ENCODE results near the gene SLC34A3. TPM values are rescaled to one million over a fixed set of nuclear protein-coding genes. Genes with fewer than 3 reads are reported as not detected.

SLC34A3 gene
- total and polyA plus RNA-seq, 9 donors, result 0.15 to 0.46 TPM; not detected in 7

GRCh38 chr9:137235424-137236237 is 4.9 kb downstream of the SLC34A3 start:
- TF ChIP-seq CTCF (IDR thresholded peaks at IDR 0.05) (no peak), EP300 (IDR thresholded peaks at IDR 0.05) (no peak), POLR2A (IDR thresholded peaks at IDR 0.05) (no peak)
- Histone ChIP-seq H3K27ac (no peak overlapping the region), H3K4me3 (peak overlapping the region; percentile 25), H3K36me3 (no peaks in the 10 kb centered on the region), H3K4me1 (ENCODE audit: insufficient read depth) (peaks cover 11% of the 10 kb centered on the region), H3K27me3 (peaks cover 3% of the 10 kb centered on the region), H3K9me3 (no peaks in the 10 kb centered on the region)
- no peak for DNase-seq
- 40 to 55% (median 48%) methylated on average over 25 to 35 of the region's 35 CpGs for WGBS, 3 donors
- intact Hi-C loops (cut with DNase I), result loop anchor here in 1 of 4 donors (10.0 kb wide), 1 partner anchor 121 kb away; the partner anchor contains the start of gene DPP7

GRCh38 chr9:137236238-137236935 is 5.7 kb downstream of the SLC34A3 start:
- WGBS, 3 donors, result 7 to 8% (median 7%) methylated on average over 22 to 31 of the region's 31 CpGs
- intact Hi-C loops (cut with DNase I), result loop anchor here in 1 of 4 donors (10.0 kb wide), 1 partner anchor 122 kb away; the partner anchor contains the start of gene DPP7
- H3K9me3 ChIP-seq, result no peaks in the 10 kb centered on the region

GRCh38 chr9:137236936-137237421 is 6.3 kb downstream of the SLC34A3 start:
- TF ChIP-seq POLR2A (IDR thresholded peaks at IDR 0.05), result no peak
- no peak for TF ChIP-seq EP300 (IDR thresholded peaks at IDR 0.05)
- no peak for TF ChIP-seq CTCF (IDR thresholded peaks at IDR 0.05)
- Histone ChIP-seq H3K9me3 (no peaks in the 10 kb centered on the region), H3K27me3 (no peaks in the 10 kb centered on the region), H3K27ac (peak overlapping the region in 1 of 2 donors; percentile 32), H3K4me1 (ENCODE audit: insufficient read depth) (peaks cover 11% of the 10 kb centered on the region), H3K4me3 (no peak overlapping the region), H3K36me3 (no peaks in the 10 kb centered on the region)
- no peak for DNase-seq
- intact Hi-C loops (cut with DNase I), result loop anchor here in 1 of 4 donors (10.0 kb wide), 1 partner anchor 122 kb away; the partner anchor contains the start of gene DPP7
- 42 to 48% (median 46%) methylated on average over 11 of the region's 11 CpGs for WGBS, 3 donors

More at GRCh38 chr9:137236238-137236935, 5.7 kb downstream of the SLC34A3 start:
- Histone ChIP-seq H3K36me3 (no peaks in the 10 kb centered on the region), H3K27me3 (no peaks in the 10 kb centered on the region), H3K27ac (peak overlapping the region in 1 of 2 donors; percentile 32), H3K4me1 (ENCODE audit: insufficient read depth) (peaks cover 11% of the 10 kb centered on the region), H3K4me3 (peak overlapping the region; percentile 25)
- peak; percentile 88 to 92 (median 90) for DNase-seq
- TF ChIP-seq CTCF (IDR thresholded peaks at IDR 0.05), result peak; percentile 96 to 99 (median 99)
- no peak for TF ChIP-seq EP300 (IDR thresholded peaks at IDR 0.05)

Data from ovary (tissue), 9 donors.